ENCODE measurements around the gene INKA2.

GRCh38 chr1:111739194-111739924 lies at the start of gene INKA2:
- no peak for TF ChIP-seq EZH2 (IDR thresholded peaks at IDR 0.05)
- TF ChIP-seq POLR2AphosphoS5 (IDR thresholded peaks at IDR 0.05; ENCODE audit: borderline replicate concordance, low read depth, low read length) = no peak
